ENCODE data around the gene POLE.

GRCh38 chr12:132674561-132674960 is 12.6 kb downstream of the POLE start:
- TF ChIP-seq CTCF (IDR thresholded peaks at IDR 0.05) (no peak), ZFX (IDR thresholded peaks at IDR 0.05; ENCODE audit: borderline replicate concordance) (no peak)

Measured in 22Rv1 (cell line).